Measurements from ENCODE around the gene PAX3.

The PAX3 gene

GRCh38 chr2:222298311-222299150, at the start of gene PAX3:
PAX3 (minus strand) TSS chr2:222298998; CDS start chr2:222298615, 383 bp downstream.
- DNase-seq = peak; percentile 9

DNA sequence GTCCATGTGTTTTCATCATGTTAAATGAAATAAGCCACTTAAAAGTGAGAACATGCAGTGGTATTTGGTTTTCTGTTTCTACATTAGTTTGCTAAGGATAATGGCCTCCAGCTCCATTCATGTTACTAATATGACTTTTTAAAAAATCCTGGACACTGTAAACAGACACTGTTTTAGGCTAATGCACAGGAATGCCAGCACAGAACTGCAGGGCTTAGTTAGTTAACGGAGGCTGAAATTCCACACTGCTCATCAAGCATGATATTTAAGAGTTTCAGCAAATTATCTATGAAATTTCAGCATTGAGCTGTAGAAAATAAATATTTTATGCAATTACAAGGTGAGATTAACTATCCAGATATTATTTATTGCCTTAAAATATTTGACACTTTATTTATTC, 42.5 kb upstream of the PAX3 start:
- no peak for DNase-seq

DNA sequence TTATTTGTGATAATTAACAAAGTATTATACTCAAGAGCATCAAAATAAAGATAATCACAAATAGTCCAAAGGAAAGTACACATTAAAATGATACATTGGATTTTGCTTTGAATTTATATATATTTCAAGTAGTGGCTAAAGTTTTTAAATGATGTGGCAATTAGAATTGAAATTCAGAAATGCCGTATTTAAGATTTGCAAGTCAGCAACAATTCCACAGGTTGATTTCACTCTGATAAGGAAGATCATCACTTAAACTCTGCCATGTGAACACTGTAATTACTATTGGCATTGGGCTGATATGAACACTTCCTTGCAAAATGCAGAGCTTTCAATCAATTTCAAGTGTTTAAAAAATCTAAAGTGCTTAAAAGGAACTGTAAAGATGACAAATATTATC, 39.6 kb upstream of the PAX3 start:
- no peak for DNase-seq

- DNase-seq = no peak
Measured at GRCh38 chr2:222336931-222337330, 38.1 kb upstream of the PAX3 start.

DNA sequence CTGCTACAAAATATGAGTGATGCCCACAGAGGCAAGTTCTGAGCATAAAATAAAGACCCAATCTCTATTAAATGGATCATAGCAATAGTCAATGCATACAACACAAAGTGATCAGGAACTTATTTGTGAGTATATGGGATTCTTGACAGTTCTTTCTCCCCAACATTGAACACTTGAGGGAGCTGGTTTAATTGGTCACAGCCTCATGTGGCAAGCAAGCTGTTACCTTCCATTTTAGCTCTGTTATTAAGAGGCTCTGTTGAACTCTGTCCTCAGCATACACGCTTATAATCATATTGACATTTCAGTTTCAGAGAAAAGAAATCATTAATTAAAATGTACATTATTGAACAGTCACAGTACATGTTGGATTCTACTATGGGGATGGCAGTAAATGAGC, 37.6 kb upstream of the PAX3 start:
- DNase-seq = no peak

GRCh38 chr2:222334914-222335313, 36.1 kb upstream of the PAX3 start:
- no peak for DNase-seq

- no peak for DNase-seq
Measured at GRCh38 chr2:222333397-222333796, 34.6 kb upstream of the PAX3 start.

GRCh38 chr2:222332116-222332515, 33.3 kb upstream of the PAX3 start:
- no peak for DNase-seq

DNA sequence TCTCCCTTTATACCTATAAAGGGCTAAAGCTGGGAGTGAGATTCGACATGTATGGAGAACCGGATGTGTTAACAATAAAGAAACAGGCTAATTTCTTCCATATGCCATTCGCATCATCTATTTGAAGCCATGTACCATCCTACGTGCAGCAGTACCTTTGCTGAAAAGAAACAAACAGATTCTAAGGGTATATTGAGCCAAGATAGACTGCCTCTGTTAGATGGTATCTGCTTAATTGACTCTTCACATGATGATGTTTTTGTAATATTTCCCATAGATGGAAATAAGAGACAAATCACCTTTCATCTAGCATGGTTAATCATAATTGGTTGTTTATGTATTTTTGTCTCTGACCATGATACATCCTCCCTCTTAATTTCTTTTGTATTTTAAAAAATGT, 32.1 kb upstream of the PAX3 start:
- DNase-seq = no peak

GRCh38 chr2:222322236-222322635, 23.4 kb upstream of the PAX3 start:
- no peak for DNase-seq

GRCh38 chr2:222320436-222321395, 21.9 kb upstream of the PAX3 start:
- DNase-seq = no peak

DNA sequence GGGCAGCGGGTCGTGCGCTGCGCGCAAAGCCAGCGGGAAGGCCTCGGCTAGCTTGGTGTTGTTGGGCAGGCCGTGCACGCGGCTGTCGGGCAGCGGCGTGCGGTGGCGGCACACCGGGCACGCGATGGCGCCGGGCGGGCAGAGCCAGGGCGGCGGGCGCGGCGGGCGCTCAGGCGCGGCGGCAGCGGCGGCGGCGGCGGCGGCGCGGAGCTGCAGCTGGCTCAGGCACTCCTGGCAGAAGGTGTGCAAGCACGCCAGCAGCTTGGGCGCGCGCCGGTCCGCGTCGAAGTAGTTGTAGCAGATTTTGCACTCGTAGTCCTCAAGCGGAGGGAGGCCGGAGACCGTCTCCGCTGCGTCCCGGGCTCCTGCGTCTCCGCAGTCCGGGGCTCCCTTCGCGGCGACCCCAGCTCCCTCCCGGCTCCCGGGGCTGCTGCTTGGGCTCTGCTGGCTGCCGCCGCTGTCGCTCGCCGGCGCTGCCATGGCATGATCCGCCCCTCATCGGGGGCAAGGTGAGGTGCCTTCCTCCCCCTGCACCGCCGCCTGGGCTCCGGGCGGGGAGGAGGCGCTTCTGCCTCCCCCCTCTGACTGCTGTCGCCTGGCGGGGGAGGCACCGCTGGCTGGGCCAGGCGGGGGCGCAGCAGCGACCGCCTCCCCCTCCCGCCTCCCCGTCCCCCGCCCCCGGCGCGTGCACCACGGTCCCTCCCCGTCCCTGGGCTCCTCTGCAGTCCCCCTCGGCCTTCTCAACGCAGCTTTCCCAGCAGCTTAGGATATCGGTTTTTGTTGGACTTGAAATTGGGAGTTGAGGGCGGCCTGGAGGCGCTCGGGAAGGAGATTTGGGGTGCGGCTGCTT, 21.0 kb upstream of the PAX3 start:
- DNase-seq = no peak

DNA sequence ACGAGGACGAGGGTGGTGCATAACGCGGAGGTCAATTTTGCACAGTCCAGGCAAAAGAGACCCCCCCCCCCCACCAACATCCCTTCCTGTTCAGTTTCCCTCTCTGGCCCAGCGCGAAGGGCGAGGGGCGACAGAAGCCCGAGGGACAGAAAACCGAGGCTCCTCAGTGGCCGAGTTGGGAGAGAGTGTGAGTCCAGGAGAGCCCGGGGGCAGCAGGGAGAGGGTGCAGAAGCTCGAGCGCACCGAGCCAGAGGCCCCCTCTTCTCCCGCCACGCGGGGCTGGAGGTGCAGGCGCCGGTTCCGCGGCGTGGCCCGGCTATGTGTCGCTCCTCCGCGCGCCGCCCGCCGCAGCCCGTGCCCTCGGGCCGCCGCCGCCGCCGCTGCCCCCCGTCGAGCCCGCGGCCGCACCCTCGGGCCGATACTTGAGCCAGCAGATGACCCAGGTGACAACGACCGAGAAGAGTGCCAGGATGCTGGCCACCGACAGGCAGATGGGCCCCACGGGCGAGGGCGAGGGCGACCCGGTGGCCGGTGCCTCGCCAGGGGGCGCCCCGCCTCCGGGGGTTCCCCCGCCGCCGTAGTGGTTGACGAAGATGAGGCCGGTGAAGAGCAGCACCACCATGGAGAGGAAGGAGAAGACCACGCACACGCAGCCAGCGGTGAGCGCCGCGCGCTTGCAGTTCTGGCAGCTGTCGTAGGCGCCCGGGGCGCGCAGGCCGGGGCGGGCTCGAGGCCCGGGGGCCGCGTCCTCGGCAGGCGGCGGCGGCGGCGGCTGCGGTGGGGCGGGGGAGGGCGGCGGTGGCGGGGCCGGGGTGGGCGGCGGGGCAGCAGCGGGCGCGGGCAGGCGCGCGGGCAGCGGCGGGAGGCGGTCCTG, 20.2 kb upstream of the PAX3 start:
- DNase-seq = no peak

DNA sequence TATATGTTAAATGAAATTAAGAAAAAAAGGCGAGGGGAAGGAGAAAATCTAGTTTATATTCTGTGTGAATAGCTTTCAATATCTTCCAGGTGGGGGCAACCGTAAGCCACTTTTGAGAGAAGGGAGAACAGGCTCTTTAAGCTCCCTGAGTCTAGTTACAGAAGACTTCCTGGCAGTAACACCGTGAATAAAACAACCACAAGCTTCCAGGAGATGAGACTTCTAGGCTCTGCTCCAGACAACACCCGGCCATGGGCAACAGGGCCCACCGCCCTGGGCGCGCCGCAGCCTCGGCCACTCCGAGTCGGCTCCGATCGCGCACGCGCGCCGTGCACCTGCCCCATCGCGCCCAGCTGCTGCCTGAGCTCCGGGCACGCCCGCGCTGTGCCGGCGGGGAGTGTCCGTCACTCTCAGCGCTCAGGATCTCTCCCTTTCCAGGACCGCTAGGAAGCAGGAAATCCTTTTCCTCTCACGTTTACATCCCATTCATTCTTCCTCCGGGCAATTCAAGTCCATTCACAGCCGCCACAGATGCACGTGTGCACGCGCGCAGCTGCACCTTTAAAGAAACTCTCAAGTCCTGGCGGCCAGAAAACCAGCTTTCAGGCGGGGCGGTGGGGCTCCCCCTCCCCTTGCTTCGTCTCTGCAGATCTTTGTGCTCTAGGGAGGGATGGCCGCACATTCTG, 19.4 kb upstream of the PAX3 start:
- peak; percentile 41 for DNase-seq

GRCh38 chr2:222315443-222316121, 16.8 kb upstream of the PAX3 start:
- DNase-seq = no peak

GRCh38 chr2:222313816-222314215, 15.0 kb upstream of the PAX3 start:
- DNase-seq = no peak

- DNase-seq = no peak
Measured at GRCh38 chr2:222311978-222312738, 13.4 kb upstream of the PAX3 start.

DNA sequence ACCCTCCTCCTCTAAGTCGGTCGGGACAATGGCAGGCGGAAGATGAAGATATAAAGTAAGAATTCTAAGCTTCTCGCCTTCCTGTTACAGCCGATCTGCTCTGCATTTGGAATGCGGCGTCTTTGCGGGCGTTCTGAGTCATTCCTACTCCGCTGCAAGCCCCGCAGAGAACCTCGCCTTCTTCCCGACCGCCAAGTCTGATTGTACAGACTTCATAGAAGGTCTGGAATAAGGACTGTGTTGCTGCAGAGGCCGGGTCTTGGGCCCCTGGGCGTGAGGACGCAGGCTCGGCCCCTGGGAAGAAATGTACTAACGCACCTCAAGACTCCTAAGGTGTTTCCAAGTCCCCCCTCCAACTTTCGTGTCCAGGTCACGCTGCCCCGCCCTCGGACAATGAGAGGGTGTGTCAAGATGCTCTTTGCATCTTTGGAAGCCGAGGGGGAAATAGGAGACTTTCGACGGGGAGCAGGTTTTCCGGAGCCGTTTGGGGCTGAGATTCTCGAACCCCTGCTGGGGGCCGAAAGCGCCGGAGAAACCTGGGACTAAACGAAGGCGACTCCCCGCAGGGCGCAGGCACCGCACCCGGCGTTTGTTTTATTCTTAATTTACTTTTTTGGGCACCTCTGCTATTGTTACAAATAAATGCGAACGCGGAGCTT, 12.7 kb upstream of the PAX3 start:
- DNase-seq = no peak

- no peak for DNase-seq
Measured at GRCh38 chr2:222310747-222311318, 12.0 kb upstream of the PAX3 start.

Data from GOT3 (cell line).